Naive thymus-derived CD4-positive, alpha-beta T cell (primary cell): ENCODE measurements around the gene GARNL3. TPM values are rescaled to one million over a fixed set of nuclear protein-coding genes. Genes with fewer than 3 reads are reported as not detected.

Source experiments
- polyA plus RNA-seq, 2 donors: library from polyadenylated mRNA; unstranded; fragments of 300-500 nt; fragmentation: Illumina TruSeq; gene quantifications; one replicate each; pipeline ENCODE4 v1.2.3, GENCODE V29; 2021
- total RNA-seq, 6 experiments: library from RNA in 5 of 6; stranded (reverse) in 5 of 6; gene quantifications; 1 replicate in 5 of 6; 2 replicates in 1 of 6; pipeline ENCODE4 v1.2.3 and lab custom pipeline; 2021 to 2026

The GARNL3 gene
- total and polyA plus RNA-seq, 7 experiments from 2014 or later = 0.85 to 4.1 (median 2.6) TPM; not detected in 1

Other genes starting within 250 kb of the GARNL3 start
- not detected for gene ANGPTL2, start 142.1 kb upstream of the GARNL3 start, total RNA-seq
- not detected for gene ANGPTL2, start 142.1 kb upstream of the GARNL3 start, polyA plus RNA-seq
- 1 to 10 TPM in 3 of 5 experiments, under 1 TPM in 2; 0.27 to 4.8 (median 1.3) TPM for gene SLC2A8, start 132.4 kb downstream of the GARNL3 start, total RNA-seq
- not detected for gene SLC2A8, start 132.4 kb downstream of the GARNL3 start, polyA plus RNA-seq
- gene ZNF79, start 159.6 kb downstream of the GARNL3 start, total RNA-seq = 10 to 100 TPM in 3 of 5 experiments, 1 to 10 TPM in 2; 4.8 to 17.8 (median 13.6) TPM
- 10 to 100 TPM in 1 of 2 donors, 1 to 10 TPM in 1; 5.1 to 10.8 TPM for gene ZNF79, start 159.6 kb downstream of the GARNL3 start, polyA plus RNA-seq
- gene RPL12, start 186.6 kb downstream of the GARNL3 start, total RNA-seq = 1,000 to 10,000 TPM; 1,005 to 1,932 (median 1,675) TPM
- 1,000 to 10,000 TPM; 1,937 to 1,958 TPM for gene RPL12, start 186.6 kb downstream of the GARNL3 start, polyA plus RNA-seq
- gene LRSAM1, start 186.7 kb downstream of the GARNL3 start, total RNA-seq = 10 to 100 TPM; 15.1 to 23.3 (median 19.8) TPM
- 1 to 10 TPM; 4.0 to 7.7 TPM for gene LRSAM1, start 186.7 kb downstream of the GARNL3 start, polyA plus RNA-seq